HEK293T (cell line): ENCODE data around the gene PCDH19.
A peak's percentile ranks its signal among the peaks of the same experiment; 100 is the strongest.
"Not testable (repeated sequence)": the region's sequence is repeated elsewhere in the genome, so short reads cannot be mapped to it uniquely, and the experiment has no call there.

Experiments used
- CTCF ChIA-PET: fragments of 350-600 bp; formaldehyde crosslinking; extraction: SDS; loops from one replicate; lab custom pipeline; 2021; ENCODE audit warnings: antibody characterized with exemption, inconsistent platforms; lab: Yijun Ruan, JAX
- POLR2A ChIA-PET: fragments of 350-600 bp; formaldehyde crosslinking; extraction: SDS; loops from one replicate; lab custom pipeline; 2020; ENCODE audit warnings: antibody characterized with exemption, inconsistent platforms; lab: Yijun Ruan, JAX
- DNase-seq: peaks from one replicate; pipeline ENCODE4 v3.0.0; 2012; ENCODE audit warnings: mixed read lengths; ENCODE audit errors: extremely low spot score
- ARNT ChIP-seq: fragments of 450-650 bp; IDR thresholded peaks from 2 replicates; pipeline ENCODE4 v1.6.1; 2017; ENCODE audit warnings: mild to moderate bottlenecking
- BHLHE40 ChIP-seq: fragments of 450-650 bp; IDR thresholded peaks from 2 replicates; pipeline ENCODE4 v1.6.1; 2016; ENCODE audit warnings: mild to moderate bottlenecking, moderate library complexity, borderline replicate concordance
- CTBP1 ChIP-seq: fragments of 450-650 bp; IDR thresholded peaks from 2 replicates; pipeline ENCODE4 v1.6.1; 2016; ENCODE audit warnings: borderline replicate concordance
- ELF4 ChIP-seq: fragments of 450-650 bp; IDR thresholded peaks from 2 replicates; pipeline ENCODE4 v1.6.1; 2017; ENCODE audit warnings: antibody characterized with exemption
- FOXA1 ChIP-seq: fragments of 450-650 bp; IDR thresholded peaks from 2 replicates; pipeline ENCODE4 v1.6.1; 2016; ENCODE audit warnings: mild to moderate bottlenecking
- FOXK2 ChIP-seq: fragments of 450-650 bp; IDR thresholded peaks from 2 replicates; pipeline ENCODE4 v1.6.1; 2016; ENCODE audit warnings: mild to moderate bottlenecking
- FOXM1 ChIP-seq: fragments of 450-650 bp; IDR thresholded peaks from 2 replicates; pipeline ENCODE4 v1.6.1; 2017; ENCODE audit warnings: mild to moderate bottlenecking, borderline replicate concordance
- HDGF ChIP-seq: fragments of 450-650 bp; IDR thresholded peaks from 2 replicates; pipeline ENCODE4 v1.6.1; 2017; ENCODE audit warnings: antibody characterized with exemption, borderline replicate concordance
- L3MBTL2 ChIP-seq: fragments of 450-650 bp; conservative IDR thresholded peaks from 2 replicates; pipeline ENCODE4 v1.6.1; 2016; ENCODE audit warnings: mild to moderate bottlenecking
- LEF1 ChIP-seq: fragments of 450-650 bp; IDR thresholded peaks from 2 replicates; pipeline ENCODE4 v1.6.1; 2017; ENCODE audit warnings: mild to moderate bottlenecking, borderline replicate concordance
- NFRKB ChIP-seq: fragments of 450-650 bp; IDR thresholded peaks from 2 replicates; pipeline ENCODE4 v1.6.1; 2016; ENCODE audit warnings: mild to moderate bottlenecking, moderate library complexity
- PKNOX1 ChIP-seq: fragments of 450-650 bp; IDR thresholded peaks from 2 replicates; pipeline ENCODE4 v1.6.1; 2016
- SP1 ChIP-seq: fragments of 450-650 bp; IDR thresholded peaks from 2 replicates; pipeline ENCODE4 v1.6.1; 2017
- SUZ12 ChIP-seq: fragments of 450-650 bp; IDR thresholded peaks from 2 replicates; pipeline ENCODE4 v1.6.1; 2016; ENCODE audit warnings: mild to moderate bottlenecking
- TARDBP ChIP-seq: fragments of 450-650 bp; IDR thresholded peaks from 2 replicates; pipeline ENCODE4 v1.6.1; 2016
- ZNF384 ChIP-seq: fragments of 450-650 bp; IDR thresholded peaks from 2 replicates; pipeline ENCODE4 v1.6.1; 2016

Gene PCDH19

GRCh38 chrX:100409610-100410590, at the start of gene PCDH19:
Gene PCDH19 (minus strand): TSS chrX:100410273. CDS start chrX:100408597, 1,676 bp downstream.
- CTCF ChIA-PET: interaction anchor here (1.6 to 4.9 kb wide), 2 partner anchors 38 to 41 kb away, joined by 3 to 79 read pairs; no protein-coding TSS in a partner anchor
- POLR2A ChIA-PET: interaction anchor here (0.7 to 1.2 kb wide), 3 partner anchors 17 to 613 kb away, joined by 3 read pairs; no protein-coding TSS in a partner anchor

DNA sequence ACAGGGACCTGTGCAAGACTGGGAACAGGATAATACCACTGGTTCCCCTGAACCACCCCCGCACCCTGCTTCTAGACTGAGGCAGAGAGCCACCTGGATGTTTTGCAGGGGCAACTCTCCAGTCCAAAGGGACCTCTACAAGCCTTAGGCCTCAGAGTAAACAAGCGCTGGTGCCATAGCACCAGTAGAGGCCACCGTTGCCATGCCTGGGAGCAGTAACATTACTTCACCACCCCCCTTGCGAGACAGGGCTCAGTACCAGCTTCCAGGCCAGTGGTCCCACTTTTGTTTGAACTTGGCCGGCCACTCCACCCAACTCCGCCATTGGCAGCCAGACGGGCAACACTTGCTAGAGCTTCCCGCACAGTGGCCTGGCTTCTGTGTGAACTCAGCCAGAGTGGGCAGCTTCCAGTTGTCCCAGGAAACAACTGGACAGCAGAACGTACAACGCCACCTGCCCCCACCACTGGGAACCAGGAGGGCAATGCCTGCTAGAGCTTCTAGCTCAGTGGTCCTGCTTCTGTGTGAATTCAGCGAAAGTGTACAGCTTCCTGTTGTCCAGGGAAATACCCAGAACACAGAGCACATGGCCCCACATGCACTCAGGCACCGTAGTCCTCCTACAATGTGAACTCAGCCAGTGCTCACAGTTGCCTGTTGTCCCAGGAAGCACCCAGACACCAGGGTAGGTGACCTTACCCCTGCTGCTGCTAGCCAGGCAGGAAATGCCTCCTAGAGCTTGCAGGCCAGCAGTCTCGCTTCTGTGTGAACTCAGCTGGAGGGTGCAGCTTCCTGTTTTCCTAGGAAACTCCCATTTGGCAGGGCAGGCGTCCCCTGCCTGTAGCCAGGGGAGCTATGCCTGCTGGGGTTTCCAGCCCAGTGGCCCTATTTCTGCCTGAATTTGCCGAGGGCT, 39.9 kb upstream of the PCDH19 start:
- TF ChIP-seq SP1 (no peak), FOXM1 (no peak), ZNF384 (no peak), ELF4 (no peak), NFRKB (no peak), LEF1 (no peak), BHLHE40 (no peak), ARNT (no peak)
- ChIA-PET POLR2A (no interaction called here), CTCF (interaction anchor here (1.6 kb wide), 1 partner anchor 187 kb away, joined by 3 read pairs; the partner anchor contains the start of gene TSPAN6)
- no peak for DNase-seq

More at GRCh38 chrX:100409610-100410590, at the start of gene PCDH19:
- TF ChIP-seq CTBP1: peak; percentile 48; the same call in 1 of the 2 replicates
- TF ChIP-seq LEF1: no peak
- DNase-seq: peak; percentile 91

- POLR2A ChIA-PET: no interaction called here
- no peak for TF ChIP-seq HDGF
- peak; percentile 88 for DNase-seq
- CTCF ChIA-PET: interaction anchor here (0.6 to 2.8 kb wide), 20 partner anchors 8 to 317 kb away, joined by 3 to 12 read pairs (median 4); partner anchors contain the start of gene PCDH19
Observed at GRCh38 chrX:100447655-100448397, 37.8 kb upstream of the PCDH19 start.

DNA sequence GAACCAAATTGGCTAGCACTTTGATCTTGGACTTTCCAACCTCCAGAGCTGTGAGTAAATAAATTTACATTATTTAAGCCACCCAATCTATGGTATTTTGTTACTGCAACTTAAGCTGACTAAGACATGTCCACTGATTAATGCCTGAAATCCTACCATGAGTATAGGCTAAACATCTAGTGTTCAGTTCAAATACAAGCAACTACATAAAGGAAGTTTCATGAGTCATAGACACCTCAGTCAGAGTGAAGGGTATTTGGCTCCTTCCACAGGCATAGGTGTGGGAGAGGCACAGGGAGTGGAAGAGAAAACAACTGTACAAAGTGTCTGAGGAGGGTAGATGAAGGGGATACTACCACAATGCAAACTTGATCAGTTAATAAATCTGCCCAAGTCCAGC, 35.5 kb upstream of the PCDH19 start:
- POLR2A ChIA-PET: no interaction called here

GRCh38 chrX:100441321-100441720, 31.2 kb upstream of the PCDH19 start:
- DNase-seq, POLR2A ChIA-PET, CTCF ChIA-PET: not testable (repeated sequence)

More for the DNA sequence above, 35.5 kb upstream of the PCDH19 start:
- TF ChIP-seq FOXM1 (no peak), L3MBTL2 (no peak), LEF1 (no peak), ARNT (no peak), HDGF (no peak), SUZ12 (no peak), NFRKB (no peak), SP1 (no peak), BHLHE40 (no peak), ELF4 (no peak), TARDBP (no peak), ZNF384 (no peak), FOXK2 (no peak), CTBP1 (no peak), PKNOX1 (no peak)
- no peak for DNase-seq
- CTCF ChIA-PET: interaction anchor here (1.2 to 2.8 kb wide), 2 partner anchors 33 to 231 kb away, joined by 3 to 12 read pairs; no protein-coding TSS in a partner anchor

DNA sequence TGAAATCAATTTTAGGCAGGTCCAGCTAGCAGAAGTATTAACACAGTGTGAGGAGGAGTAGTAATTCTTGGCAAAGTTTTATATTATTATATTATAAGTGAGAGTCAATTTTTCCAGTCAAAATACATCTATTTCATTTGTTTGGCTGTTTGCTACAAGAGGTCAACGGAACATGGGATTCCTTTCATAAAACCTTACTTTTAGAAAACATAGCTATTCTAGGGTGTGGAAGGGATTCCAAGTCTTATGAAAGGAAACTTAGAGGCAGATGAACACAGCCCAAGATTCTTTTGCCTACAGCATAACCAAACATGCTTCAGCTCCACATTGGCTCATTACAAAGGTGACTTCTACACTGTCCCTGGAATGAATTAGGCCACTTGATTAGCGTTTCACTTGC, 29.9 kb upstream of the PCDH19 start:
- TF ChIP-seq FOXM1 (no peak), ARNT (no peak), PKNOX1 (no peak), SUZ12 (no peak), L3MBTL2 (no peak), CTBP1 (no peak), BHLHE40 (no peak), HDGF (no peak), ELF4 (no peak), ZNF384 (no peak), FOXA1 (no peak), FOXK2 (no peak), NFRKB (no peak), SP1 (no peak), TARDBP (no peak), LEF1 (no peak)
- no peak for DNase-seq
- ChIA-PET POLR2A (no interaction called here), CTCF (interaction anchor here (0.8 to 2.3 kb wide), 2 partner anchors 8 to 22 kb away, joined by 3 to 10 read pairs; no protein-coding TSS in a partner anchor)
